GM23338 (cell line): ENCODE measurements around the gene ZNF322. TPM values are rescaled to one million over a fixed set of nuclear protein-coding genes. Genes with fewer than 3 reads are reported as not detected.
A peak's percentile ranks its signal among the peaks of the same experiment; 100 is the strongest.
"Not testable (repeated sequence)": the region's sequence is repeated elsewhere in the genome, so short reads cannot be mapped to it uniquely, and the experiment has no call there.

Source experiments
- ATAC-seq: fragments of 200-7000 bp; cut with Tn5 transposase; 3 replicates; pipeline ENCODE4 v1.9.1; 2020
- DNase-seq: peaks from one replicate; pipeline ENCODE4 v3.0.0-alpha.2; 2015; ENCODE audit warnings: low spot score
- H2AFZ ChIP-seq: fragments of 200-600 bp; sonication (generic); 2 replicates; pipeline ENCODE4 v1.8.0; 2016; ENCODE audit warnings: antibody characterized with exemption, mild to moderate bottlenecking, moderate library complexity
- H3F3A ChIP-seq: fragments of 200-600 bp; sonication (generic); replicated peaks from 2 replicates; pipeline ENCODE4 v1.8.0; 2017; ENCODE audit warnings: antibody characterized with exemption, mixed run types, low read depth
- H3K27ac ChIP-seq: fragments of 200-600 bp; sonication (generic); 2 replicates; pipeline ENCODE4 v1.6.1; 2016; ENCODE audit warnings: low read depth
- H3K27me3 ChIP-seq: fragments of 200-600 bp; sonication (generic); 2 replicates; pipeline ENCODE4 v1.8.0; 2016; ENCODE audit warnings: mild to moderate bottlenecking, mixed run types, moderate library complexity; ENCODE audit not compliant: insufficient read depth
- H3K36me3 ChIP-seq: fragments of 200-600 bp; sonication (generic); 2 replicates; pipeline ENCODE4 v1.8.0; 2016; ENCODE audit warnings: mild to moderate bottlenecking; ENCODE audit not compliant: insufficient read depth
- H3K4me1 ChIP-seq: fragments of 200-600 bp; sonication (generic); 2 replicates; pipeline ENCODE4 v1.8.0; 2016; ENCODE audit warnings: mild to moderate bottlenecking, moderate library complexity; ENCODE audit not compliant: insufficient read depth
- H3K4me2 ChIP-seq: fragments of 200-600 bp; sonication (generic); 2 replicates; pipeline ENCODE4 v1.7.1; 2017; ENCODE audit warnings: mixed run types
- H3K4me3 ChIP-seq: fragments of 200-600 bp; sonication (generic); 2 replicates; pipeline ENCODE4 v1.6.1; 2016; ENCODE audit warnings: mixed run types
- H3K79me2 ChIP-seq: fragments of 200-600 bp; sonication (generic); replicated peaks from 2 replicates; pipeline ENCODE4 v1.8.0; 2017; ENCODE audit warnings: mild to moderate bottlenecking; ENCODE audit not compliant: insufficient read depth
- H3K9me2 ChIP-seq: fragments of 200-600 bp; sonication (generic); 2 replicates; pipeline ENCODE4 v1.8.0; 2017; ENCODE audit not compliant: insufficient read depth
- H4K20me1 ChIP-seq: fragments of 200-600 bp; sonication (generic); replicated peaks from 2 replicates; pipeline ENCODE4 v1.8.0; 2017; ENCODE audit warnings: mild to moderate bottlenecking; ENCODE audit not compliant: insufficient read depth
- H3K27ac Mint-ChIP-seq: 2 replicates; pipeline ENCODE4 v1.8.0; 2020; ENCODE audit warnings: inconsistent platforms, mild to moderate bottlenecking, moderate library complexity, mixed read lengths
- H3K27me3 Mint-ChIP-seq: 3 replicates; pipeline ENCODE4 v1.8.0; 2022; ENCODE audit warnings: low read depth, mild to moderate bottlenecking, moderate library complexity, mixed read lengths, inconsistent platforms; ENCODE audit not compliant: insufficient read depth, poor library complexity
- H3K36me3 Mint-ChIP-seq: 3 replicates; pipeline ENCODE4 v1.8.0; 2021; ENCODE audit warnings: low read depth, mild to moderate bottlenecking, inconsistent platforms, moderate library complexity, mixed read lengths
- H3K4me1 Mint-ChIP-seq: 3 replicates; pipeline ENCODE4 v1.8.0; 2020; ENCODE audit warnings: mild to moderate bottlenecking, inconsistent platforms, mixed read lengths
- H3K4me3 Mint-ChIP-seq: 3 replicates; pipeline ENCODE4 v1.8.0; 2021; ENCODE audit warnings: moderate library complexity, mild to moderate bottlenecking, inconsistent platforms, mixed read lengths
- H3K9me3 Mint-ChIP-seq: 3 replicates; pipeline ENCODE4 v1.8.0; 2020; ENCODE audit warnings: moderate library complexity, mild to moderate bottlenecking, inconsistent platforms, mixed read lengths
- polyA plus RNA-seq: library from polyadenylated mRNA; unstranded; fragments of >200 nt; fragmentation: Nextera tagmentation; extraction: Ambion mirVana; gene quantifications from 2 replicates; pipeline ENCODE4 v1.2.1, GENCODE V29; 2016
- total RNA-seq: library from RNA; depleted of rRNA; stranded (reverse); fragments of >200 nt; shearing (Covaris generic); gene quantifications from 2 replicates; pipeline ENCODE4 v1.2.3, GENCODE V29; 2014

ZNF322 gene
- total and polyA plus RNA-seq, 2 experiments from 2014 or later, result 43.3 to 61.0 TPM

GRCh38 chr6:26689324-26689947 is 29.9 kb upstream of the ZNF322 start:
- H3K4me1 ChIP-seq, H3K27ac ChIP-seq, H3K27me3 ChIP-seq, H3K4me3 ChIP-seq, H3K27me3 Mint-ChIP-seq, H3F3A ChIP-seq, H3K4me2 ChIP-seq, DNase-seq, H3K79me2 ChIP-seq, H2AFZ ChIP-seq, H3K36me3 Mint-ChIP-seq, H3K4me3 Mint-ChIP-seq, H3K9me2 ChIP-seq, H3K9me3 Mint-ChIP-seq, H3K27ac Mint-ChIP-seq, H3K36me3 ChIP-seq, H4K20me1 ChIP-seq, H3K4me1 Mint-ChIP-seq: not testable (repeated sequence)
- ATAC-seq, result peak; percentile 99

DNA sequence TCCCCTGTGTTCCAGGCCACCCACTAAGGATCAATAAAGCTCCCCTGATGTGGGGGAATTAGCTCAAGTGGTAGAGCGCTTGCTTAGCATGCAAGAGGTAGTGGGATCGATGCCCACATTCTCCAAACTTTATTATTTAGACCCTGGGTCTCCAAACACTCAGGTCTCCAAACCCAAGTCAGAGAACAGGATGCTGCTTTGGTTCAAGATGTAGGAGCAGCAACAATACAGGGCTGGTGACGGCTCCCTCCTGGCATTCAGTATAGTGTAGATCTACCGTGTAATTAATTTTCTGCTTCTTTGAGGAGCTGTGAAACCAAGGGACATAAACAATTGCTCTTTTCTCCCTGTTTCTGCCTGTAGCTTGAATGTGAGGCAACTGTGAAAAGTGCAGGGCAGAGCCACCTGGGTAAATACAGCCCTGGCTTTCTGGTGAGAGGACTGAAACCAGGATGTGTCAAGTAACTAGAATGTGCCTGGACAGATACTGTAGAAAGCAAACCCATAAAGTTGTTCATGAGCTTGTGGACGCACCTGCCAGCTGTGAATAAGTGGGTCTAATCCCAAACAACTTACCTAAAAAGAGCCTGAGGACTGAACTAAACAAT is 23.0 kb upstream of the ZNF322 start:
- H3K4me1 Mint-ChIP-seq, result not testable (repeated sequence)

DNA sequence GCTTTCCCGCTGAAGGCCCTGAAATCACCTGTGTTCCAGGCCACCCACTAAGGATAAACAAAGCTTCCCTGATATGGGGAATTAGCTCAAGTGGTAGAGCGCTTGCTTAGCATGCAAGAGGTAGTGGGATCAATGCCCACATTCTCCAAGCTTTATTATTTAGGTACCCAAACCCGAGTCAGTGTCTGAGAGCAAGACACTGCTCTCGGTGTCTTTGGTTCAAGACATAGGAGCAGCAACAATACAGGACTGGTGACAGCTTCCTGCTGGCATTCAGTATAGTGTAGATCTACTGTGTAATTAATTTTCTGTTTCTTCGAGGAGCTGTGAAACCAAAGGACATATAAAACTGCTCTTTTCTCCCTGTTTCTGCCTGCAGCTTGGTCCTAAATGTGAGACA is 13.7 kb upstream of the ZNF322 start:
- not testable (repeated sequence) for H3K4me2 ChIP-seq, H3K4me3 ChIP-seq, H3F3A ChIP-seq, H3K4me1 ChIP-seq, H3K4me1 Mint-ChIP-seq, H3K27me3 ChIP-seq, H3K27ac ChIP-seq, H3K9me3 Mint-ChIP-seq, H3K27me3 Mint-ChIP-seq, H3K36me3 Mint-ChIP-seq, H2AFZ ChIP-seq, H3K27ac Mint-ChIP-seq, H3K9me2 ChIP-seq, H3K79me2 ChIP-seq, DNase-seq, H4K20me1 ChIP-seq, H3K4me3 Mint-ChIP-seq, H3K36me3 ChIP-seq
- ATAC-seq, result peak; percentile 80

More for the DNA sequence above, 23.0 kb upstream of the ZNF322 start:
- H3K4me1 ChIP-seq, H3K36me3 Mint-ChIP-seq, H3K79me2 ChIP-seq, H3K9me2 ChIP-seq, H3K36me3 ChIP-seq, H3K27me3 Mint-ChIP-seq, H3K9me3 Mint-ChIP-seq, H4K20me1 ChIP-seq, H3K4me2 ChIP-seq, H3K27ac Mint-ChIP-seq, H3K27ac ChIP-seq, H2AFZ ChIP-seq, H3K27me3 ChIP-seq, H3K4me3 ChIP-seq, H3F3A ChIP-seq, DNase-seq, H3K4me3 Mint-ChIP-seq: not testable (repeated sequence)
- peak; percentile 45; the same call in 2 of the 3 replicates for ATAC-seq

DNA sequence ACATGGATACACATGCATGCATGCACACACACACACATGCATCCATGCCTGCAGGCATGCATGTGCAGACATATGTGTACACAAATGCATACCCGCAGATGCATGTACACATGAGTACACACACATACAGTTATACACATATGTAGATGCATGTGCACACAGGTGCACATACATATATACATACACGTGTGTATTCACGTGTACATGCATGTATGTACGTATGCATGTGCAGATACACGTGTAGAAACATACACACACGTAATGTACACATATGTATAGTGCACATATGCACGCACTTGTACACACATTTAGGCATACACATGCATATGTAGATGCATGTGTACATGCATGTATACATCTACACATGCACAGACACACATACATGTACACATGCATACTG is 11.0 kb upstream of the ZNF322 start:
- H3K4me2 ChIP-seq, result not testable (repeated sequence)

DNA sequence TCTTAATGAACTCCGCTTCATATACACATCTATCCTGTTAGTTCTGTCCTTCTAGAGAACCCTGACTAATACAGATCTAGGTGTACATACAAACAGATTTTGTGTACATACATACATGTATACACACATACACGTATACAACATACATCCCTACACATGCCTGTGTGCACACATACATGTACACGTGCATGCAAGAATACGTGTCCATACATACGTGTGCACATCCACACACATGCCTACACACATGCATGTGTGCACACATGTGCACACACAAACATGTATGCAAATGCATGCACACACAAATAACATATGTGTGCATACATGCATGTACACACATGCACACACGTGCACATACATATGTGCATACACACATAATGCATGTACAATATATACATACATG is 10.5 kb upstream of the ZNF322 start:
- H3K27ac ChIP-seq, H3K36me3 ChIP-seq, H2AFZ ChIP-seq, H4K20me1 ChIP-seq, H3K4me3 Mint-ChIP-seq, H3K9me2 ChIP-seq, H3K4me3 ChIP-seq, ATAC-seq, H3K4me1 ChIP-seq, DNase-seq, H3F3A ChIP-seq, H3K79me2 ChIP-seq, H3K4me2 ChIP-seq, H3K27ac Mint-ChIP-seq, H3K27me3 ChIP-seq, H3K9me3 Mint-ChIP-seq, H3K4me1 Mint-ChIP-seq, H3K27me3 Mint-ChIP-seq, H3K36me3 Mint-ChIP-seq: not testable (repeated sequence)

More for the DNA sequence above, 11.0 kb upstream of the ZNF322 start:
- not testable (repeated sequence) for H3F3A ChIP-seq, H3K27me3 Mint-ChIP-seq, H3K27me3 ChIP-seq, H3K27ac Mint-ChIP-seq, H3K36me3 Mint-ChIP-seq, H4K20me1 ChIP-seq, H3K79me2 ChIP-seq, H3K4me1 ChIP-seq, H3K4me3 ChIP-seq, DNase-seq, ATAC-seq, H2AFZ ChIP-seq, H3K4me1 Mint-ChIP-seq, H3K9me3 Mint-ChIP-seq, H3K36me3 ChIP-seq, H3K27ac ChIP-seq, H3K9me2 ChIP-seq, H3K4me3 Mint-ChIP-seq
